Progenitor cell of endocrine pancreas (in vitro differentiated cells): ENCODE data around the gene MSI2. TPM values are rescaled to one million over a fixed set of nuclear protein-coding genes. Genes with fewer than 3 reads are reported as not detected.

ENCODE experiments used
- DNase-seq: peaks from one replicate; pipeline ENCODE4 v3.0.0; 2021; ENCODE audit warnings: low spot score; ENCODE audit not compliant: unreplicated experiment
- H3K27ac Mint-ChIP-seq: 2 replicates; pipeline ENCODE4 v1.8.0; 2021; ENCODE audit warnings: mild to moderate bottlenecking, moderate library complexity, mixed read lengths
- H3K27me3 Mint-ChIP-seq: 2 replicates; pipeline ENCODE4 v1.8.0; 2021; ENCODE audit warnings: mixed read lengths
- H3K36me3 Mint-ChIP-seq: 2 replicates; pipeline ENCODE4 v1.8.0; 2022; ENCODE audit warnings: mixed read lengths; ENCODE audit not compliant: insufficient read depth
- H3K4me1 Mint-ChIP-seq: 2 replicates; pipeline ENCODE4 v1.8.0; 2021; ENCODE audit warnings: low read depth, mixed read lengths
- H3K4me3 Mint-ChIP-seq: 2 replicates; pipeline ENCODE4 v1.8.0; 2021; ENCODE audit warnings: low read depth, mild to moderate bottlenecking, moderate library complexity, mixed read lengths
- H3K9me3 Mint-ChIP-seq: 2 replicates; pipeline ENCODE4 v1.8.0; 2021; ENCODE audit warnings: low read depth, mixed read lengths
- CTCF ChIP-seq: fragments of 200-600 bp; sonication (generic); IDR thresholded peaks from one replicate; pipeline ENCODE4 v1.5.0; 2021; ENCODE audit warnings: antibody characterized with exemption, mild to moderate bottlenecking; ENCODE audit not compliant: unreplicated experiment
- total RNA-seq: library from RNA; stranded (reverse); gene quantifications from 2 replicates; pipeline ENCODE4 v1.2.1, GENCODE V29; 2021

The MSI2 gene
- total RNA-seq, 1 donor from 2014 or later = 164 TPM

DNA sequence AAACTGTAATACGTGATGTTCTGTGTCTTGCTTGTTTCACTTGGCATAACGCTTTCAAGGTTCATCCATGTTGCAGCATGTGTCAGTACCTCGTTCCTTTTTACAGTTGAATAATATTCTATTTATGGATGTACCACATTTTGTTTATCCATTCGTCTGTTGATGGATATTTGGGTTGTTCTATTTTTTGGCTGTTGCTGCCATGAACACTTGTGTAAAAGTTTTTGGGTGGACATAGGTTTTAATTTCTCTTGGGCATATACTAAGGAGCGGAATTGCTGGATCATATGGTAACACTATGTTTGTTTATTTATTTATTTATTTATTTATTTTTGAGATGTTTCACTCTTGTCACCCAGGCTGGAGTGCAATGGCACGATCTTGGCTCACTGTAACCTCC lies 137.0 kb downstream of the MSI2 start:
- Mint-ChIP-seq H3K27me3 (no peaks in the 10 kb centered on the region), H3K9me3 (peaks cover 6% of the 10 kb centered on the region), H3K4me3 (no peak overlapping the region), H3K27ac (no peak overlapping the region), H3K36me3 (peaks cover 29% of the 10 kb centered on the region), H3K4me1 (peaks cover 6% of the 10 kb centered on the region)
- DNase-seq = no peak
- no peak for TF ChIP-seq CTCF

- no peaks in the 10 kb centered on the region for H3K27me3 Mint-ChIP-seq
- peaks cover 6% of the 10 kb centered on the region for H3K4me1 Mint-ChIP-seq
- no peak for DNase-seq
- H3K4me3 Mint-ChIP-seq = no peak overlapping the region
- peaks cover 27% of the 10 kb centered on the region for H3K36me3 Mint-ChIP-seq
- peaks cover 6% of the 10 kb centered on the region for H3K9me3 Mint-ChIP-seq
- H3K27ac Mint-ChIP-seq = peak overlapping the region; percentile 37
- no peak for TF ChIP-seq CTCF
Observed at GRCh38 chr17:57394375-57394774, 138.1 kb downstream of the MSI2 start.

GRCh38 chr17:57395721-57396321 lies 139.5 kb downstream of the MSI2 start:
- Mint-ChIP-seq H3K4me3 (no peak overlapping the region), H3K9me3 (peaks cover 6% of the 10 kb centered on the region), H3K27me3 (no peaks in the 10 kb centered on the region), H3K36me3 (peaks cover 27% of the 10 kb centered on the region), H3K4me1 (peaks cover 10% of the 10 kb centered on the region), H3K27ac (no peak overlapping the region)
- no peak for DNase-seq
- TF ChIP-seq CTCF = no peak

GRCh38 chr17:57396511-57396921 lies 140.2 kb downstream of the MSI2 start:
- DNase-seq = no peak
- no peak for TF ChIP-seq CTCF
- Mint-ChIP-seq H3K36me3 (peaks cover 27% of the 10 kb centered on the region), H3K4me1 (peaks cover 10% of the 10 kb centered on the region), H3K4me3 (no peak overlapping the region), H3K27me3 (no peaks in the 10 kb centered on the region), H3K9me3 (peaks cover 6% of the 10 kb centered on the region), H3K27ac (no peak overlapping the region)

GRCh38 chr17:57397402-57397801 lies 141.1 kb downstream of the MSI2 start:
- no peak for TF ChIP-seq CTCF
- H3K36me3 Mint-ChIP-seq = peaks cover 25% of the 10 kb centered on the region
- H3K4me3 Mint-ChIP-seq = no peak overlapping the region
- H3K9me3 Mint-ChIP-seq = peaks cover 6% of the 10 kb centered on the region
- no peak overlapping the region for H3K27ac Mint-ChIP-seq
- H3K4me1 Mint-ChIP-seq = peaks cover 10% of the 10 kb centered on the region
- H3K27me3 Mint-ChIP-seq = no peaks in the 10 kb centered on the region
- no peak for DNase-seq
